Left ventricle myocardium inferior (tissue), 1 donor: ENCODE results near the gene PHACTR3. TPM values are rescaled to one million over a fixed set of nuclear protein-coding genes. Genes with fewer than 3 reads are reported as not detected.
"Not testable (repeated sequence)": the region's sequence is repeated elsewhere in the genome, so short reads cannot be mapped to it uniquely, and the experiment has no call there.

Experiments used
- DNase-seq: peaks from one replicate; pipeline ENCODE4 v3.0.0-alpha.2; 2020
- H3K27ac ChIP-seq: fragments of 200-600 bp; replicated peaks from 2 replicates; pipeline ENCODE4 v1.8.0; 2021
- H3K27me3 ChIP-seq: fragments of 200-600 bp; 2 replicates; pipeline ENCODE4 v1.8.0; 2021; ENCODE audit warnings: low read depth
- H3K36me3 ChIP-seq: fragments of 200-600 bp; 2 replicates; pipeline ENCODE4 v1.8.0; 2021
- H3K4me1 ChIP-seq: fragments of 200-600 bp; 2 replicates; pipeline ENCODE4 v1.8.0; 2021
- H3K4me3 ChIP-seq: fragments of 200-600 bp; 2 replicates; pipeline ENCODE4 v1.8.0; 2021; ENCODE audit warnings: mild to moderate bottlenecking, moderate library complexity
- H3K9me3 ChIP-seq: fragments of 200-600 bp; replicated peaks from 2 replicates; pipeline ENCODE4 v1.8.0; 2021
- CTCF ChIP-seq: fragments of 200-600 bp; IDR thresholded peaks from 2 replicates; pipeline ENCODE4 v1.8.0; 2021; ENCODE audit warnings: antibody characterized with exemption, mild to moderate bottlenecking, borderline replicate concordance
- intact Hi-C: fragments of 100-400 bp; cut with micrococcal nuclease; formaldehyde crosslinking; loops from one replicate; pipeline ENCODE4 v1.11.0; 2022
- total RNA-seq: library from RNA; stranded (reverse); fragmentation: NEBNext Ultra II Directional; extraction: Animal tissue kit (Norgen Biotek cat#: 25700); gene quantifications from one replicate; pipeline ENCODE4 v1.2.1, GENCODE V29; 2021
- donor health status: DM: no; HTN: yes; CAD: no; lungs with severe emphysema.

The PHACTR3 gene
- total RNA-seq, 1 donor from 2014 or later, result 4.3 TPM

- no peaks in the 10 kb centered on the region for H3K36me3 ChIP-seq
- no peak for TF ChIP-seq CTCF
- H3K27ac ChIP-seq, result no peak overlapping the region
- H3K4me1 ChIP-seq, result no peaks in the 10 kb centered on the region
- H3K4me3 ChIP-seq, result no peak overlapping the region
- DNase-seq, result no peak
- H3K9me3 ChIP-seq, result no peaks in the 10 kb centered on the region
- peaks cover 28% of the 10 kb centered on the region for H3K27me3 ChIP-seq
- intact Hi-C loops, result no loop called here
Measured at GRCh38 chr20:59618131-59618530, 13.8 kb downstream of the PHACTR3 start.

- H3K9me3 ChIP-seq, intact Hi-C loops, H3K4me3 ChIP-seq, DNase-seq, H3K36me3 ChIP-seq, H3K4me1 ChIP-seq, H3K27ac ChIP-seq: not testable (repeated sequence)
- H3K27me3 ChIP-seq, result peaks cover 30% of the 10 kb centered on the region
Measured at GRCh38 chr20:59618585-59618984, 14.2 kb downstream of the PHACTR3 start.

- Histone ChIP-seq H3K27me3 (peaks cover 41% of the 10 kb centered on the region), H3K4me3 (no peak overlapping the region), H3K27ac (no peak overlapping the region), H3K36me3 (no peaks in the 10 kb centered on the region), H3K4me1 (no peaks in the 10 kb centered on the region), H3K9me3 (no peaks in the 10 kb centered on the region)
- no peak for TF ChIP-seq CTCF
- intact Hi-C loops, result no loop called here
- DNase-seq, result no peak
Measured at GRCh38 chr20:59620860-59621505, 16.6 kb downstream of the PHACTR3 start.

- TF ChIP-seq CTCF, result no peak
- intact Hi-C loops, result no loop called here
- Histone ChIP-seq H3K27ac (no peak overlapping the region), H3K36me3 (no peaks in the 10 kb centered on the region), H3K4me3 (no peak overlapping the region), H3K9me3 (no peaks in the 10 kb centered on the region), H3K4me1 (no peaks in the 10 kb centered on the region), H3K27me3 (peaks cover 38% of the 10 kb centered on the region)
- no peak for DNase-seq
Measured at GRCh38 chr20:59622496-59622895, 18.2 kb downstream of the PHACTR3 start.

- no peaks in the 10 kb centered on the region for H3K4me1 ChIP-seq
- H3K4me3 ChIP-seq, result no peak overlapping the region
- TF ChIP-seq CTCF, result no peak
- H3K27ac ChIP-seq, result no peak overlapping the region
- no peaks in the 10 kb centered on the region for H3K36me3 ChIP-seq
- H3K27me3 ChIP-seq, result peaks cover 33% of the 10 kb centered on the region
- no peak for DNase-seq
- intact Hi-C loops, result no loop called here
- no peaks in the 10 kb centered on the region for H3K9me3 ChIP-seq
Measured at GRCh38 chr20:59623133-59623532, 18.8 kb downstream of the PHACTR3 start.

- no peak for DNase-seq
- Histone ChIP-seq H3K36me3 (no peaks in the 10 kb centered on the region), H3K27me3 (peaks cover 33% of the 10 kb centered on the region), H3K4me1 (no peaks in the 10 kb centered on the region), H3K4me3 (no peak overlapping the region), H3K27ac (no peak overlapping the region), H3K9me3 (no peaks in the 10 kb centered on the region)
- intact Hi-C loops, result no loop called here
- no peak for TF ChIP-seq CTCF
Measured at GRCh38 chr20:59623583-59623982, 19.2 kb downstream of the PHACTR3 start.
